Stimulated activated CD8-positive, alpha-beta memory T cell treated with anti-CD3 and anti-CD28 coated beads, Interleukin-2, amount 100 ng/mL, for 1 hour (primary cell): ENCODE results near the gene NSUN4.
"Not testable (repeated sequence)": the region's sequence is repeated elsewhere in the genome, so short reads cannot be mapped to it uniquely, and the experiment has no call there.

ENCODE experiments used
- DNase-seq, 2 donors: peaks; one replicate each; pipeline ENCODE4 v3.0.0-alpha.2; 2020; ENCODE audit warnings: low read depth in 2 of 2

NSUN4 gene

GRCh38 chr1:46340404-46341221 lies at the start of gene NSUN4:
Gene NSUN4 (plus strand): TSS chr1:46340807. CDS start chr1:46340827, 20 bp downstream.
- peak; percentile 59 to 67 for DNase-seq

- DNase-seq, result no peak
Measured at GRCh38 chr1:46295306-46295705, 45.3 kb upstream of the NSUN4 start.

DNA sequence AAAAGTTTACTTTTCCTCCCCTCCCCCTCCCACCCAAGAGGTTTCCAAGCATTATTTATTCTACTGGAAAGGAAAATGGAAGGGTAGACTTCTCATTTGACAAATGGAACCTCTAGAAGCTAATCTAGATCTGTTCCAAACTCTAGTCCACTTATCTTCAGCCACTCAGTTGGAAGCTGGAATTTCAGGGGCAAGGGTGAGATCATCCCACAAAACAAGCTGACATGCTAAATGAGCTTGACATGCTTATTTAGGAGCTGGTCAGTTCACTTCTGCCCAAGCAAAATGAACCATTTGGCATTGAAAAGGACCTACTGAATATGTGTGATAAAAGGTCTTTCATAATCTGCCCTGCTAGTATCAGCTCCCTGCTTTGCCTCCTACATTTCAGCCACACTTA lies 42.2 kb upstream of the NSUN4 start:
- DNase-seq, result no peak

DNA sequence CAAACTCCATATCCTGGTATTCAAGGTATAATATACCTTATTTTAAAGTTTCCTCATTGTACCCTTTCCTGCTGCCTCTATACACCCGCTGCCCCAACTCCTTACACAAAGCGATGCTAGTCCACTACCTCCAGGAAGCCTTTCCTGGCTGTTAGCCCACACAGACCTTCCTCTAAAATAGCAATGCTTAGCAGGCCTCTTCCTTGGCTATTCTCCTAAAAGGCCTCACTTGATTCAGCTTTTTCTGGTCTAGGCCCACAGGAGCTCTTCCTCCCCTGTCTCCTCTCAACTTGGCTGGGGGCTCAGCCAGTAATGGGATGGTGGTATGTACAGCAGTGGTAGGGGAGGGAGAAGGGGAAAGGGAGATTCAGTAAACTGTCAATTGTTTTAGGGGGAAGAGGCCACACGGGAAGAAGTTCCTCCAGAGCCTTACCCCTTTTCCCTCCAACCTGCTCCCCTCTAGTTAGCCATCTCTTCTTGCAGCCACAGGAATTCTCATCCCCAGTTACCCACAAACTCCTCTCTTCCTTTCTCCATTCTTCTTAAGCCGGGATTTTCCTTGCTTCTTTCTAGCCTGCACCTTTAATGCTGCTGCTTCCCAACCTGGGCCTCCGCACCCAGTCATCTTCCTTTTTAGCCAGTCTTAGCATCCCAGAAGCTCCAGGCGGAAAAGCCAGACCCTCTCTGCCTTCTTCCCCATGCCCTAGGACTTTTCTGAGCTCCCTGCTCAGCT lies 39.8 kb upstream of the NSUN4 start:
- DNase-seq, result no peak

GRCh38 chr1:46301406-46301807 lies 39.2 kb upstream of the NSUN4 start:
- DNase-seq, result no peak

DNA sequence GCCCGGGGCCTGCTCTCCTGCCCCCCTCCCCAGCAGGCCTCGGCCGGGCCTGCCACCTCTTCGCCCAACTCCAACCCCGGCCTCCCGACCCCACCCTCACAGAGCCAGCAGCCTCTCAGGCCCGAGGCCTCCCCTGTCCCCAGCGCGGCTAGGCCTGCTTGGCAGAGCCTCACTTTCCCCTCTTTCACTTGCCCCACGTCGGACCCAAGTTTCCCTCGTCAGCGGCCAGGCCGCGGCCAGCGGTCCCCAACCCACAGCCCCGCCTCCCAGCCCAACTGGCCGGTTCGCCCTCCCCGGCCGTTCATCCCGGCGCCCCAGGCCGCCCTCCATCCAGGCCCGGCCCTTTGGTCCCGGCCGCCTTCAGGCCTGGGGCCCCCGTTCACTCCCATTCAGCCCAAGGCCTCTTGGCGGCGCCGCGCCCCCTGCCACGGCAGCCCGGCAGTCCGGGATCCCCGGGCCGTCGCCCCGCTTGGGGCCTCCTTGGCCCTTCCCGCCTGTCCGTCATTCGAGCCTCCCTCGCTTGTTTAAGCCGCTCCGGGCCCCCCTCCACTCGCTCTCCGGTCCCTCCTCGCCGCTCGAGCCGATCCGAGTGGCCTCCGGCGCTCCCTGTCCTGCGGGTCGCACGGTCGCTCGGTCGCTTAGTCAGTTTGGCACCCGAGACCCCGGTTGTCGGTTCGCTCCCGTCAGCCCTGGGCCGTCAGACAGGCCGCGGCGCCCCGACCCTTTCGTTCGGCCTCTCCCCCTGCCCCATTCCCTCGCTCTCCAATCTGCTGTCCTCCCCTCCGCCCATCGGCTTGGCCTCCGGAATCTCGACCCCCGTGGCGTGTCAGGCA lies 38.6 kb upstream of the NSUN4 start:
- peak in 1 of 2 donors; percentile 22 for DNase-seq

DNA sequence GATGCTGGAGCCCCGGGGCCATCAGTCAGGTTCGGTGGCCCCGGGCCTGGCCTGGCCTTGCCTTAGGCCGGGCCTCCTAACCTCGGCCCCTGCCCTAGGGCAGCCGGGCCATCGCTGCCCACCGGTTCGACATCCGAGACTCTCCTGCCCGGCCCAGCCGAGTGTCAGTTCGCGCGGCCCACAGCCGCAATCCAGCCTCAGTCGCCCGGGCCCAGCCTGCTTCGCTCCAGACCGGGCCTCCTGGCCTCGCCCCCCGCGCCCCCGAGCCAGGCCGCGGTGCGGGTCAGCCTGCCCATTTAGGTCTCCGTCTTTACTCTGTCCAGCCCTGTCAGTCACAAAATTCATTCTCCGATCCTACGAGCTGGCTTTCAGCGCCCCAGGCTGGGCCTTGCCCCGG lies 38.0 kb upstream of the NSUN4 start:
- no peak for DNase-seq

- peak; percentile 86 to 88 for DNase-seq
Measured at GRCh38 chr1:46303038-46303871, 37.4 kb upstream of the NSUN4 start, which contains the start of the genes LRRC41 and UQCRH. Gene LRRC41 (minus strand): TSS chr1:46303616. CDS start chr1:46303322, 294 bp downstream. Gene UQCRH (plus strand): TSS chr1:46303698. CDS start chr1:46303767, 69 bp downstream.

GRCh38 chr1:46303872-46304326 lies 36.7 kb upstream of the NSUN4 start:
- DNase-seq, result no peak

GRCh38 chr1:46306159-46306530 lies 34.5 kb upstream of the NSUN4 start:
- DNase-seq, result no peak

DNA sequence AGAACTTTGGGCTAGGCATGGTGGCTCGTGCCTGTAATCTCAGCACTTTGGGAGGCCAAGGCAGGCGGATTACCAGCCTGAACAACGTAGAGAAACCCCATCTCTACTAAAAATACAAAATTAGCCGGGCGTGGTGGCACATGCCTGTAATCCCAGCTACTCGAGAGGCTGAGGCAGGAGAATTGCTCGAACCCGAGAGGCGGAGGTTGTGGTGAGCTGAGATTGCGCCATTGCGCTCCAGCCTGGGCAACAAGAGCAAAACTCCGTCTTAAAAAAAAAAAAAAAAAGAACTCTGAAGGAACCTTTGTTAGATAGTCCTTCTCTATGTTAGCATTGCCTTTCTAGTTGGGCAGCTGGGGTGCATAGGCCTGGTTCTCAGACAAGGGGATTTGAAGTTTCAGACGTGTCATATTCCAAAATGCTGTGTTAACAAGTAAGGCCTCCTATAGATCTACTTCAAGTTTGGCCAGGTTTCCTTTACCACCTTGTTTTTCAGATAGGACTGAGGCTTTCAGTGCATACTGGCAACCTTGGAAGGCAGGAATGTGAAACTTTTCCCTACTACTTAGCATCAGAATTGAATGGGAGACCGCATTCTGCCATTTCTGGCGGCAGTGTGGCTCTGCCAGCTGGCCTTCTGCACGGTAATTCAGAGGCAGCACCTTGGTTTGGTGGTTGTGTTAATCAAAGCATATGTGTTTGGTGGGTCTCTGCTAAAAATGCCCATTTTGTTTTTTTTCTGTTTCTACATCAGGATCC lies 31.0 kb upstream of the NSUN4 start:
- no peak for DNase-seq

GRCh38 chr1:46310321-46310720 lies 30.3 kb upstream of the NSUN4 start:
- no peak for DNase-seq

- no peak for DNase-seq
Measured at GRCh38 chr1:46315669-46316403, 24.8 kb upstream of the NSUN4 start.

DNA sequence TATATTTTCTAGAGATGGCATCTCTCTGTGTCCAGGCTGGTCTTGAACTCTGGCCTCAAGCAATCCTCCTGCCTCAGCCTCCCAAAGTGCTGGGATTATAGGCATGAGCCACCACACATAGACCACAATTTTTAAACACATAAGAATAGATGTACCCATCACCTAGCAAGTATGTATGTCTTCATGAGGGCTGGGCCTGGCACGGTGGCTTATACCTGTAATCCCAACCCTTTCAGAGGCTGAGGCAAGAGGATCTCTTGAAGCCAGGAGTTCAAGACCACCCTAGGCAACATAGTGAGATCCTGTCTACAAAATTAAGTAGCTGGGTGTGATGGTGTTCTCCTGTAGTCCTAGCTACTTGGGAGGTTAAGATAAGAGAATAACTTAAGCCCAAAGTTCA lies 23.3 kb upstream of the NSUN4 start:
- no peak for DNase-seq

GRCh38 chr1:46319301-46319700 lies 21.3 kb upstream of the NSUN4 start:
- not testable (repeated sequence) for DNase-seq

DNA sequence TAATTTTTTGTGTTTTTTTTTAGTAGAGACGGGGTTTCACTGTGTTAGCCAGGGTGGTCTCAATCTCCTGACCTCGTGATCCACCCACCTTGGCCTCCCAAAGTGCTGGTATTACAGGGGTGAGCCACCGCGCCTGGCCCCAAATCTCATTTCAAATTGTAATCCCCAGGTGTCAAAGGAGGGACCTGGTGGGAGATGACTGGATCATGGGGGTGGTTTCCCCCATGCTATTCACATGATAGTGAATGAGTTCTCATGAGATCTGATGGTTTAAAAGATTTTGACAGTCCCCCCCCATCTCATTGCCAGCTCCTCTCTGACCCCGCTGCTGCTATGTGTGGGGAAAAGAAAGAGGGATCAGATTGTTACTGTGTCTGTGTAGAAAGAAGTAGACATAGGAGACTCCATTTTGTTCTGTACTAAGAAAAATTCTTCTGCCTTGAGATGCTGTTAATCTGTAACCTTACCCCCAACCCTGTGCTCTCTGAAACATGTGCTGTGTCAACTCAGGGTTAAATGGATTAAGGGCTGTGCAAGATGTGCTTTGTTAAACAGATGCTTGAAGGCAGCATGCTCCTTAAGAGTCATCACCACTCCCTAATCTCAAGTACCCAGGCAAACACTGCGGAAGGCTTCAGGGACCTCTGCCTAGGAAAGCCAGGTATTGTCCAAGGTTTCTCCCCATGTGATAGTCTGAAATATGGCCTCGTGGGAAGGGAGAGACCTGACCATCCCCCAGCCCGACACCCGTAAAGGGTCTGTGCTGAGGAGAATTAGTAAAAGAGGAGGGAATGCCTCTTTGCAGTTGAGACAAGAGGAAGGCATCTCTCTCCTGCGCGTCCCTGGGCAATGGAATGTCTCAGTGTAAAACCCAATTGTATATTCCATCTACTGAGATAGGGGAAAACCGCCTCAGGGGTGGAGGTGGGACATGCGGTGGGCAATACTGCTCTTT lies 20.4 kb upstream of the NSUN4 start:
- DNase-seq, result not testable (repeated sequence)

DNA sequence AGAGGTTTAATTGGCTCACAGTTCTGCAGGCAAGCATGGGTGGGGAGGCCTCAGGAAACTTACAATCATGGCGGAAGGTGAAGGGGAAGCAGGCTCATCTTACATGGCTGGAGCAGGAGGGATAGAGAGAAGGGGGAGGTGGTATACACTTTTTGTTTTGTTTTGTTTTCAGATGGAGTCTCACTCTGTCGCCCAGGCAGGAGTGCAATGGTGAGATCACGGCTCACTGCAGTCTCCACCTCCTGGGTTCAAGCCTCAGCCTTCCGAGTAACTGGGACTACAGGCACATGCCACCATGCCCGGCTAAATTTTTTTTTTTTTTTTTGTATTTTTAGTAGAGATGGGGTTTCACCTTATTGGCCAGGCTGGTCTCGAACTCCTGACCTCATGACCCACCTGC lies 18.4 kb upstream of the NSUN4 start:
- DNase-seq, result not testable (repeated sequence)
